Measurements from ENCODE around the gene INO80D.
"Not testable (repeated sequence)": the region's sequence is repeated elsewhere in the genome, so short reads cannot be mapped to it uniquely, and the experiment has no call there.

The INO80D gene

GRCh38 chr2:205976934-205977659, 108.9 kb downstream of the INO80D start:
- not testable (repeated sequence) for DNase-seq (ENCODE audit: low read depth in 2 of 2)

- DNase-seq (ENCODE audit: low read depth in 2 of 2): no peak
Observed at GRCh38 chr2:205976120-205976814, 109.7 kb downstream of the INO80D start.

- no peak for DNase-seq (ENCODE audit: low read depth in 2 of 2)
Observed at GRCh38 chr2:205975082-205975949, 110.7 kb downstream of the INO80D start.

- no peak for DNase-seq (ENCODE audit: low read depth in 2 of 2)
Observed at GRCh38 chr2:205972113-205972512, 113.9 kb downstream of the INO80D start.

- no peak for DNase-seq (ENCODE audit: low read depth in 2 of 2)
Observed at GRCh38 chr2:205970348-205970747, 115.6 kb downstream of the INO80D start.

- DNase-seq (ENCODE audit: low read depth in 2 of 2): no peak
Observed at GRCh38 chr2:205969584-205969983, 116.4 kb downstream of the INO80D start.

GRCh38 chr2:205967391-205968075, 118.4 kb downstream of the INO80D start:
- no peak for DNase-seq (ENCODE audit: low read depth in 2 of 2)

- DNase-seq (ENCODE audit: low read depth in 2 of 2): no peak
Observed at GRCh38 chr2:205965707-205966106, 120.3 kb downstream of the INO80D start.

- no peak for DNase-seq (ENCODE audit: low read depth in 2 of 2)
Observed at GRCh38 chr2:205964111-205964761, 121.7 kb downstream of the INO80D start.

GRCh38 chr2:205959521-205959920, 126.5 kb downstream of the INO80D start:
- no peak for DNase-seq (ENCODE audit: low read depth in 2 of 2)

GRCh38 chr2:205957452-205958154, 128.4 kb downstream of the INO80D start:
- peak in 1 of 2 donors; percentile 7 for DNase-seq (ENCODE audit: low read depth in 2 of 2)

GRCh38 chr2:205954707-205955106, 131.3 kb downstream of the INO80D start:
- DNase-seq (ENCODE audit: low read depth in 2 of 2): no peak

- DNase-seq (ENCODE audit: low read depth in 2 of 2): no peak
Observed at GRCh38 chr2:205952282-205952681, 133.7 kb downstream of the INO80D start.

- no peak for DNase-seq (ENCODE audit: low read depth in 2 of 2)
Observed at GRCh38 chr2:205948883-205949282, 137.1 kb downstream of the INO80D start.

- no peak for DNase-seq (ENCODE audit: low read depth in 2 of 2)
Observed at GRCh38 chr2:205948496-205948837, 137.5 kb downstream of the INO80D start.

- peak; percentile 21 to 25 for DNase-seq (ENCODE audit: low read depth in 2 of 2)
Observed at GRCh38 chr2:205947621-205948495, 138.1 kb downstream of the INO80D start.

GRCh38 chr2:205946226-205946625, 139.7 kb downstream of the INO80D start:
- no peak for DNase-seq (ENCODE audit: low read depth in 2 of 2)

All from stimulated activated CD8-positive, alpha-beta memory T cell treated with anti-CD3 and anti-CD28 coated beads, Interleukin-7, amount 100 ng/mL, for 4 hours (primary cell).